ENCODE measurements around the gene GATAD1.
"Not testable (repeated sequence)": the region's sequence is repeated elsewhere in the genome, so short reads cannot be mapped to it uniquely, and the experiment has no call there.

GATAD1 gene

DNA sequence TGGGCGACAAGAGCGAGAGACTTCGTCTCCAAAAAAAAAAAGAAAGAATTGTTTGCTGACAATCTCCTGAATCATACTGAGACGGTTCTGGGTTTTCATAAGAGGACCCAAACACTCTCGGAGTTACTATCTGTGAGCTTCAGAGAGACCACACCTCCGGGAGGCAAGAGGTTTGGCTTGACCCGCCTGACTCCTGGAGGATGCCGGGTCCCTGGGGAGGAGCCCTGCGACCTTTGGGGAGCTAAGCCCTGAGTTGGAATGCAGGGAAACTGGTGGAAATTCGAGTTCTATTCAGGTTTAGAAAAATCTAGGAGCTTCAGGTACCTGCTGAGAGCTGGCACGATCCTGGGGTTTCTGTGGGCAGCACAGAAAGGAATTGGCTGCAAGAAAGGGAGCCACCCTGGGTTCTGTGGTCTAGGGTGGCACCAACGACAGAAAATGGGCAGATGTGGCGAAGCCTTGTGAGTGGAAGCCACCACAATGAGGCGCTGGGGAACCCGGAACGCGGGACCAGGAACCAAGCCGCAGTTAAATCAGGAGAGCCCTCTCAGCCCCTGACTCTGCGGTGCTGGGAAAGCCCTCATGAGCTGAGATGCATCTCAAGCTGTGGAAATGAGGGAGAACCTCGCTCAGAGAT, 21.9 kb upstream of the GATAD1 start:
- Histone ChIP-seq H3K4me1 (ENCODE audit: insufficient read depth, insufficient read length) (peaks cover 2% of the 10 kb centered on the region), H3K9me3 (ENCODE audit: insufficient read depth, low read length) (no peaks in the 10 kb centered on the region), H3K36me3 (ENCODE audit: insufficient read depth, insufficient read length, low read length) (no peaks in the 10 kb centered on the region), H3K27me3 (ENCODE audit: insufficient read depth, insufficient read length) (no peaks in the 10 kb centered on the region), H3K9ac (ENCODE audit: insufficient read length, low read depth) (no peak overlapping the region), H3K4me3 (ENCODE audit: insufficient read length, low read depth) (no peak overlapping the region)
- no peak for DNase-seq (ENCODE audit: low read depth, low spot score)
- TF ChIP-seq YY1 (IDR thresholded peaks at IDR 0.05; ENCODE audit: insufficient read depth, insufficient read length) (no peak), ZNF274 (IDR thresholded peaks at IDR 0.05; ENCODE audit: low read depth, low read length) (no peak), SUZ12 (IDR thresholded peaks at IDR 0.05; ENCODE audit: extremely low read depth, insufficient read depth, insufficient read length) (no peak)

DNA sequence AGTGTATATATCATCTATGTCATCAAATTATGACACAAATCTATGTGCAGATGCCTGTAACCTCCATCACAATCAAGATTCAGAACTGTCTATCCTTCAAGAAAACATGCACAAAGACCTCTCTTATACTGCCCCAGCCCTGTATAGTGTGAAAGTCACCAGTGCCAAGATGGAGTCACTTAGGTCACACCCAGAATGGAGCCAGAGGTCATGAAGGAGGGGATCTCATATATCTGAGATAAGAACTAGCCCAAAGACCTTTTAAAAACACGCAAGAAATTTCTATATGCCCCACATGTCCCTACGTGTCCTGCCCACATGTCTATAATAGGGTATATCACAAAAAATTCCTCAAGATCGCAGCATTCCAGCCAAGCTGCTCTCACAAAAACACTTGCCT, 20.1 kb upstream of the GATAD1 start:
- no peaks in the 10 kb centered on the region for H3K36me3 ChIP-seq (ENCODE audit: insufficient read depth, insufficient read length, low read length)
- H3K27me3 ChIP-seq (ENCODE audit: insufficient read depth, insufficient read length), result no peaks in the 10 kb centered on the region
- no peak overlapping the region for H3K9ac ChIP-seq (ENCODE audit: insufficient read length, low read depth)
- peaks cover 2% of the 10 kb centered on the region for H3K4me1 ChIP-seq (ENCODE audit: insufficient read depth, insufficient read length)
- DNase-seq (ENCODE audit: low read depth, low spot score), result no peak
- H3K9me3 ChIP-seq (ENCODE audit: insufficient read depth, low read length), result no peaks in the 10 kb centered on the region
- H3K4me3 ChIP-seq (ENCODE audit: insufficient read length, low read depth), result no peak overlapping the region
- TF ChIP-seq ZNF274 (IDR thresholded peaks at IDR 0.05; ENCODE audit: low read depth, low read length), result no peak
- TF ChIP-seq SUZ12 (IDR thresholded peaks at IDR 0.05; ENCODE audit: extremely low read depth, insufficient read depth, insufficient read length), result no peak
- TF ChIP-seq YY1 (IDR thresholded peaks at IDR 0.05; ENCODE audit: insufficient read depth, insufficient read length), result no peak

- Histone ChIP-seq H3K4me1 (ENCODE audit: insufficient read depth, insufficient read length) (peaks cover 2% of the 10 kb centered on the region), H3K4me3 (ENCODE audit: insufficient read length, low read depth) (no peak overlapping the region), H3K9me3 (ENCODE audit: insufficient read depth, low read length) (no peaks in the 10 kb centered on the region), H3K36me3 (ENCODE audit: insufficient read depth, insufficient read length, low read length) (no peaks in the 10 kb centered on the region), H3K27me3 (ENCODE audit: insufficient read depth, insufficient read length) (no peaks in the 10 kb centered on the region), H3K9ac (ENCODE audit: insufficient read length, low read depth) (no peak overlapping the region)
- TF ChIP-seq ZNF274 (IDR thresholded peaks at IDR 0.05; ENCODE audit: low read depth, low read length), result no peak
- TF ChIP-seq YY1 (IDR thresholded peaks at IDR 0.05; ENCODE audit: insufficient read depth, insufficient read length), result no peak
- TF ChIP-seq SUZ12 (IDR thresholded peaks at IDR 0.05; ENCODE audit: extremely low read depth, insufficient read depth, insufficient read length), result no peak
- no peak for DNase-seq (ENCODE audit: low read depth, low spot score)
Measured at GRCh38 chr7:92432299-92432946, 14.9 kb upstream of the GATAD1 start.

GRCh38 chr7:92433019-92433418, 14.3 kb upstream of the GATAD1 start:
- H3K9me3 ChIP-seq (ENCODE audit: insufficient read depth, low read length), result no peaks in the 10 kb centered on the region
- no peak overlapping the region for H3K4me3 ChIP-seq (ENCODE audit: insufficient read length, low read depth)
- H3K27me3 ChIP-seq (ENCODE audit: insufficient read depth, insufficient read length), result no peaks in the 10 kb centered on the region
- peaks cover 2% of the 10 kb centered on the region for H3K4me1 ChIP-seq (ENCODE audit: insufficient read depth, insufficient read length)
- TF ChIP-seq SUZ12 (IDR thresholded peaks at IDR 0.05; ENCODE audit: extremely low read depth, insufficient read depth, insufficient read length) (no peak), ZNF274 (IDR thresholded peaks at IDR 0.05; ENCODE audit: low read depth, low read length) (no peak), YY1 (IDR thresholded peaks at IDR 0.05; ENCODE audit: insufficient read depth, insufficient read length) (no peak)
- H3K9ac ChIP-seq (ENCODE audit: insufficient read length, low read depth), result no peak overlapping the region
- DNase-seq (ENCODE audit: low read depth, low spot score), result no peak
- no peaks in the 10 kb centered on the region for H3K36me3 ChIP-seq (ENCODE audit: insufficient read depth, insufficient read length, low read length)

GRCh38 chr7:92435542-92435941, 11.7 kb upstream of the GATAD1 start:
- no peak for DNase-seq (ENCODE audit: low read depth, low spot score)
- Histone ChIP-seq H3K4me3 (ENCODE audit: insufficient read length, low read depth) (no peak overlapping the region), H3K4me1 (ENCODE audit: insufficient read depth, insufficient read length) (peaks cover 2% of the 10 kb centered on the region), H3K27me3 (ENCODE audit: insufficient read depth, insufficient read length) (no peaks in the 10 kb centered on the region), H3K9ac (ENCODE audit: insufficient read length, low read depth) (no peak overlapping the region), H3K9me3 (ENCODE audit: insufficient read depth, low read length) (peaks cover 4% of the 10 kb centered on the region; the same call in 1 of the 2 replicates), H3K36me3 (ENCODE audit: insufficient read depth, insufficient read length, low read length) (no peaks in the 10 kb centered on the region)
- no peak for TF ChIP-seq YY1 (IDR thresholded peaks at IDR 0.05; ENCODE audit: insufficient read depth, insufficient read length)
- no peak for TF ChIP-seq ZNF274 (IDR thresholded peaks at IDR 0.05; ENCODE audit: low read depth, low read length)

- TF ChIP-seq SUZ12 (IDR thresholded peaks at IDR 0.05; ENCODE audit: extremely low read depth, insufficient read depth, insufficient read length), result no peak
- TF ChIP-seq YY1 (IDR thresholded peaks at IDR 0.05; ENCODE audit: insufficient read depth, insufficient read length), result no peak
- TF ChIP-seq ZNF274 (IDR thresholded peaks at IDR 0.05; ENCODE audit: low read depth, low read length), result no peak
- Histone ChIP-seq H3K9me3 (ENCODE audit: insufficient read depth, low read length) (peaks cover 4% of the 10 kb centered on the region; the same call in 1 of the 2 replicates), H3K9ac (ENCODE audit: insufficient read length, low read depth) (no peak overlapping the region), H3K4me3 (ENCODE audit: insufficient read length, low read depth) (no peak overlapping the region), H3K27me3 (ENCODE audit: insufficient read depth, insufficient read length) (no peaks in the 10 kb centered on the region), H3K36me3 (ENCODE audit: insufficient read depth, insufficient read length, low read length) (no peaks in the 10 kb centered on the region), H3K4me1 (ENCODE audit: insufficient read depth, insufficient read length) (peaks cover 2% of the 10 kb centered on the region)
- DNase-seq (ENCODE audit: low read depth, low spot score), result no peak
Measured at GRCh38 chr7:92436612-92437445, 10.5 kb upstream of the GATAD1 start.

GRCh38 chr7:92437956-92438491, 9.3 kb upstream of the GATAD1 start:
- H3K4me3 ChIP-seq (ENCODE audit: insufficient read length, low read depth), result no peak overlapping the region
- H3K36me3 ChIP-seq (ENCODE audit: insufficient read depth, insufficient read length, low read length), result no peaks in the 10 kb centered on the region
- peaks cover 2% of the 10 kb centered on the region for H3K4me1 ChIP-seq (ENCODE audit: insufficient read depth, insufficient read length)
- peaks cover 4% of the 10 kb centered on the region; the same call in 1 of the 2 replicates for H3K9me3 ChIP-seq (ENCODE audit: insufficient read depth, low read length)
- no peak overlapping the region for H3K9ac ChIP-seq (ENCODE audit: insufficient read length, low read depth)
- no peak for DNase-seq (ENCODE audit: low read depth, low spot score)
- no peaks in the 10 kb centered on the region for H3K27me3 ChIP-seq (ENCODE audit: insufficient read depth, insufficient read length)
- no peak for TF ChIP-seq SUZ12 (IDR thresholded peaks at IDR 0.05; ENCODE audit: extremely low read depth, insufficient read depth, insufficient read length)
- TF ChIP-seq ZNF274 (IDR thresholded peaks at IDR 0.05; ENCODE audit: low read depth, low read length), result no peak
- no peak for TF ChIP-seq YY1 (IDR thresholded peaks at IDR 0.05; ENCODE audit: insufficient read depth, insufficient read length)

GRCh38 chr7:92442720-92443119, 4.6 kb upstream of the GATAD1 start:
- not testable (repeated sequence) for H3K9ac ChIP-seq (ENCODE audit: insufficient read length, low read depth); H3K4me3 ChIP-seq (ENCODE audit: insufficient read length, low read depth); H3K36me3 ChIP-seq (ENCODE audit: insufficient read depth, insufficient read length, low read length); H3K4me1 ChIP-seq (ENCODE audit: insufficient read depth, insufficient read length); H3K9me3 ChIP-seq (ENCODE audit: insufficient read depth, low read length); H3K27me3 ChIP-seq (ENCODE audit: insufficient read depth, insufficient read length); DNase-seq (ENCODE audit: low read depth, low spot score)

Data from NT2/D1 (cell line).